ENCODE results near the gene ZNF521. TPM values are rescaled to one million over a fixed set of nuclear protein-coding genes. Genes with fewer than 3 reads are reported as not detected.

The ZNF521 gene
- total and polyA plus RNA-seq, 2 of the 13 experiments (the other 11 are each of a cell fraction or from before 2014, with no cell fraction given) = 0.02 TPM; not detected in 1

- H2AFZ ChIP-seq (ENCODE audit: low read length) = no peak overlapping the region
- H3K79me2 ChIP-seq (ENCODE audit: insufficient read depth, low read length) = no peaks in the 10 kb centered on the region
- in situ Hi-C loops (cut with HindIII; ENCODE audit: extremely low pct_ligation_motif_present, low pct_unique_long_range_greater_than_20kb) (no loop called here), intact Hi-C loops (cut with micrococcal nuclease; ENCODE audit: unreplicated experiment) (no loop called here)
- no TSS peak for BruUV-seq (replicated peaks)
- no peaks in the 10 kb centered on the region for H4K20me1 ChIP-seq (ENCODE audit: insufficient read depth, low read length)
- H3K4me2 ChIP-seq (ENCODE audit: low read depth, low read length) = no peak overlapping the region
- TF ChIP-seq ATRX (CRISPR knock-in tag; IDR thresholded peaks at IDR 0.05; ENCODE audit: borderline replicate concordance) = no peak
- TF ChIP-seq ZNF546 (CRISPR knock-in tag; conservative IDR thresholded peaks at IDR 0.05) = no peak
- TF ChIP-seq, protein P1, sequence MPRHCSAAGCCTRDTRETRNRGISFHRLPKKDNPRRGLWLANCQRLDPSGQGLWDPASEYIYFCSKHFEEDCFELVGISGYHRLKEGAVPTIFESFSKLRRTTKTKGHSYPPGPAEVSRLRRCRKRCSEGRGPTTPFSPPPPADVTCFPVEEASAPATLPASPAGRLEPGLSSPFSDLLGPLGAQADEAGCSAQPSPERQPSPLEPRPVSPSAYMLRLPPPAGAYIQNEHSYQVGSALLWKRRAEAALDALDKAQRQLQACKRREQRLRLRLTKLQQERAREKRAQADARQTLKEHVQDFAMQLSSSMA (CRISPR knock-in tag; IDR thresholded peaks at IDR 0.05) = no peak
- no peaks in the 10 kb centered on the region for H3K9me3 ChIP-seq (ENCODE audit: low read length)
- ChIA-PET CTCF (ENCODE audit: low intra/inter-chr PET ratio, low total read pairs) (no interaction called here), POLR2A (no interaction called here)
- H3K4me1 ChIP-seq (ENCODE audit: insufficient read depth, low read length) = no peaks in the 10 kb centered on the region
- H3K9ac ChIP-seq (ENCODE audit: insufficient read depth, low read depth, low read length) = no peak overlapping the region
- ATAC-seq = no peak
- WGBS (ENCODE audit: low lambda C conversion rate) = 35% methylated on average over 6 of the region's 6 CpGs
- no peaks in the 10 kb centered on the region for H3K36me3 ChIP-seq (replicated peaks in 1 of 2; ENCODE audit: control insufficient read depth in 1 of 2, insufficient read depth in 2 of 2, low read length in 2 of 2)
- H3K4me3 ChIP-seq (replicated peaks in 1 of 3; ENCODE audit: insufficient read depth in 1 of 3, low read depth in 2 of 3, low read length in 3 of 3) = no peak overlapping the region
- no peak overlapping the region for H3K27ac ChIP-seq (ENCODE audit: extremely low read length, insufficient read depth, low read length)
- no peak for DNase-seq (ENCODE audit: low spot score)
- H3K27me3 ChIP-seq (ENCODE audit: control insufficient read depth in 1 of 2, insufficient read depth in 2 of 2, low read length in 2 of 2) = no peaks in the 10 kb centered on the region
- FAIRE-seq = no peak
Observed at GRCh38 chr18:25279961-25280360, 72.0 kb downstream of the ZNF521 start.

GRCh38 chr18:25279556-25279955 lies 72.4 kb downstream of the ZNF521 start:
- no peak for FAIRE-seq
- in situ Hi-C loops (cut with HindIII; ENCODE audit: extremely low pct_ligation_motif_present, low pct_unique_long_range_greater_than_20kb) (no loop called here), intact Hi-C loops (cut with micrococcal nuclease; ENCODE audit: unreplicated experiment) (no loop called here)
- Histone ChIP-seq H4K20me1 (ENCODE audit: insufficient read depth, low read length) (no peaks in the 10 kb centered on the region), H3K27ac (ENCODE audit: extremely low read length, insufficient read depth, low read length) (no peak overlapping the region), H3K9me3 (ENCODE audit: low read length) (no peaks in the 10 kb centered on the region), H3K36me3 (replicated peaks in 1 of 2; ENCODE audit: control insufficient read depth in 1 of 2, insufficient read depth in 2 of 2, low read length in 2 of 2) (no peaks in the 10 kb centered on the region), H2AFZ (ENCODE audit: low read length) (no peak overlapping the region), H3K4me1 (ENCODE audit: insufficient read depth, low read length) (no peaks in the 10 kb centered on the region), H3K4me3 (replicated peaks in 1 of 3; ENCODE audit: insufficient read depth in 1 of 3, low read depth in 2 of 3, low read length in 3 of 3) (no peak overlapping the region), H3K9ac (ENCODE audit: insufficient read depth, low read depth, low read length) (no peak overlapping the region), H3K27me3 (ENCODE audit: control insufficient read depth in 1 of 2, insufficient read depth in 2 of 2, low read length in 2 of 2) (no peaks in the 10 kb centered on the region), H3K4me2 (ENCODE audit: low read depth, low read length) (no peak overlapping the region), H3K79me2 (ENCODE audit: insufficient read depth, low read length) (no peaks in the 10 kb centered on the region)
- POLR2A ChIA-PET = no interaction called here
- ATAC-seq = no peak
- no peak for DNase-seq (ENCODE audit: low spot score)
- BruUV-seq (replicated peaks) = no TSS peak
- WGBS (ENCODE audit: low lambda C conversion rate) = 2% methylated on average over 3 of the region's 3 CpGs
- CTCF ChIA-PET (ENCODE audit: low intra/inter-chr PET ratio, low total read pairs) = no interaction called here
- TF ChIP-seq ZNF333 (CRISPR knock-in tag; IDR thresholded peaks at IDR 0.05; ENCODE audit: borderline replicate concordance) (no peak), ATF7 (IDR thresholded peaks at IDR 0.05) (no peak), ATF7 (CRISPR knock-in tag; IDR thresholded peaks at IDR 0.05) (no peak), REPIN1 (CRISPR knock-in tag; IDR thresholded peaks at IDR 0.05; ENCODE audit: borderline replicate concordance, low read depth) (no peak), U2AF1 (optimal IDR thresholded peaks at IDR 0.05; ENCODE audit: low read depth, low read length) (no peak), ATF2 (CRISPR knock-in tag; IDR thresholded peaks at IDR 0.05) (no peak), RFX3 (CRISPR knock-in tag; IDR thresholded peaks at IDR 0.05) (no peak), KDM4B (CRISPR knock-in tag; IDR thresholded peaks at IDR 0.05) (no peak), ZNF432 (CRISPR knock-in tag; IDR thresholded peaks at IDR 0.05; ENCODE audit: borderline replicate concordance) (no peak), ZNF326 (CRISPR knock-in tag; IDR thresholded peaks at IDR 0.05; ENCODE audit: borderline replicate concordance) (no peak), ZNF766 (CRISPR knock-in tag; IDR thresholded peaks at IDR 0.05; ENCODE audit: borderline replicate concordance) (no peak), ZNF775 (CRISPR knock-in tag; IDR thresholded peaks at IDR 0.05; ENCODE audit: borderline replicate concordance) (no peak), ZSCAN22 (CRISPR knock-in tag; IDR thresholded peaks at IDR 0.05) (no peak)
- TF ChIP-seq, protein P2, sequence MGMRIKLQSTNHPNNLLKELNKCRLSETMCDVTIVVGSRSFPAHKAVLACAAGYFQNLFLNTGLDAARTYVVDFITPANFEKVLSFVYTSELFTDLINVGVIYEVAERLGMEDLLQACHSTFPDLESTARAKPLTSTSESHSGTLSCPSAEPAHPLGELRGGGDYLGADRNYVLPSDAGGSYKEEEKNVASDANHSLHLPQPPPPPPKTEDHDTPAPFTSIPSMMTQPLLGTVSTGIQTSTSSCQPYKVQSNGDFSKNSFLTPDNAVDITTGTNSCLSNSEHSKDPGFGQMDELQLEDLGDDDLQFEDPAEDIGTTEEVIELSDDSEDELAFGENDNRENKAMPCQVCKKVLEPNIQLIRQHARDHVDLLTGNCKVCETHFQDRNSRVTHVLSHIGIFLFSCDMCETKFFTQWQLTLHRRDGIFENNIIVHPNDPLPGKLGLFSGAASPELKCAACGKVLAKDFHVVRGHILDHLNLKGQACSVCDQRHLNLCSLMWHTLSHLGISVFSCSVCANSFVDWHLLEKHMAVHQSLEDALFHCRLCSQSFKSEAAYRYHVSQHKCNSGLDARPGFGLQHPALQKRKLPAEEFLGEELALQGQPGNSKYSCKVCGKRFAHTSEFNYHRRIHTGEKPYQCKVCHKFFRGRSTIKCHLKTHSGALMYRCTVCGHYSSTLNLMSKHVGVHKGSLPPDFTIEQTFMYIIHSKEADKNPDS (CRISPR knock-in tag; IDR thresholded peaks at IDR 0.05) = no peak
